Lower leg skin (tissue), 4 donors: Measurements from ENCODE around the gene ZNF316. TPM values are rescaled to one million over a fixed set of nuclear protein-coding genes. Genes with fewer than 3 reads are reported as not detected.

Source experiments
- DNase-seq, 2 donors: peaks; one replicate each; pipeline ENCODE4 v3.0.0-alpha.2; 2019; ENCODE audit warnings: low spot score in 2 of 2
- H3K4me3 ChIP-seq: fragments of 200-600 bp; sonication (generic); 2 replicates; pipeline ENCODE4 v1.5.1; 2017; ENCODE audit warnings: mild to moderate bottlenecking, low read depth; ENCODE audit not compliant: poor library complexity, severe bottlenecking
- CTCF ChIP-seq, 3 donors: fragments of 450-650 bp; IDR thresholded peaks; one replicate each; pipeline ENCODE4 v1.5.1; 2016; ENCODE audit warnings: antibody characterized with exemption in 3 of 3, mild to moderate bottlenecking in 3 of 3, moderate library complexity in 2 of 3
- POLR2A ChIP-seq, 2 donors: fragments of 450-650 bp; IDR thresholded peaks; one replicate each; pipeline ENCODE4 v1.6.1; 2016 to 2017; ENCODE audit warnings: antibody characterized with exemption in 2 of 2, mild to moderate bottlenecking in 1 of 2, moderate library complexity in 1 of 2
- WGBS, 2 donors: methylation state at CpG; one replicate each; pipeline ENCODE4 v1.1.5; 2018; 5-methylcytosine and 5-hydroxymethylcytosine counted together
- intact Hi-C: fragments of 100-400 bp; cut with DNase I; formaldehyde crosslinking; loops from one replicate; pipeline ENCODE4 v1.15.0; 2023; ENCODE audit warnings: low total_unique reads
- total RNA-seq, 4 donors: library from RNA; depleted of rRNA; stranded (reverse); fragments of >200 nt; gene quantifications; one replicate each; pipeline ENCODE4 v1.1.0, GENCODE V29; 2016

The ZNF316 gene
- total RNA-seq, 4 donors from 2014 or later = 30.6 to 63.6 (median 35.6) TPM

GRCh38 chr7:6675807-6676405 lies 38.8 kb downstream of the ZNF316 start:
- 87 to 100% methylated on average over 1 of the region's 1 CpG for WGBS, 2 donors
- no peak for DNase-seq
- intact Hi-C loops = no loop called here
- no peak overlapping the region for H3K4me3 ChIP-seq
- TF ChIP-seq POLR2A (IDR thresholded peaks at IDR 0.05) (no peak), CTCF (IDR thresholded peaks at IDR 0.05) (no peak)

GRCh38 chr7:6680146-6680545 lies 43.0 kb downstream of the ZNF316 start:
- TF ChIP-seq CTCF (IDR thresholded peaks at IDR 0.05) = no peak
- WGBS, 2 donors = 96 to 100% methylated on average over 1 of the region's 1 CpG
- no peak overlapping the region for H3K4me3 ChIP-seq
- no peak for DNase-seq
- intact Hi-C loops = no loop called here

GRCh38 chr7:6691103-6691502 lies 54.0 kb downstream of the ZNF316 start:
- intact Hi-C loops = no loop called here
- H3K4me3 ChIP-seq = no peak overlapping the region
- no peak for DNase-seq
- WGBS, 2 donors = 96 to 97% methylated on average over 4 of the region's 4 CpGs
- TF ChIP-seq CTCF (IDR thresholded peaks at IDR 0.05) = no peak
- no peak for TF ChIP-seq POLR2A (IDR thresholded peaks at IDR 0.05)

GRCh38 chr7:6691609-6692106 lies 54.5 kb downstream of the ZNF316 start:
- 95 to 97% methylated on average over 5 of the region's 5 CpGs for WGBS, 2 donors
- no peak for TF ChIP-seq CTCF (IDR thresholded peaks at IDR 0.05)
- no peak for TF ChIP-seq POLR2A (IDR thresholded peaks at IDR 0.05)
- intact Hi-C loops = no loop called here
- H3K4me3 ChIP-seq = no peak overlapping the region
- no peak for DNase-seq

GRCh38 chr7:6700793-6701192 lies 63.7 kb downstream of the ZNF316 start:
- intact Hi-C loops = no loop called here
- DNase-seq = no peak
- H3K4me3 ChIP-seq = no peak overlapping the region
- TF ChIP-seq POLR2A (IDR thresholded peaks at IDR 0.05) (no peak), CTCF (IDR thresholded peaks at IDR 0.05) (no peak)
- 97% methylated on average over 5 of the region's 5 CpGs for WGBS, 2 donors

GRCh38 chr7:6701860-6702259 lies 64.7 kb downstream of the ZNF316 start:
- intact Hi-C loops = no loop called here
- TF ChIP-seq POLR2A (IDR thresholded peaks at IDR 0.05) = no peak
- no peak for TF ChIP-seq CTCF (IDR thresholded peaks at IDR 0.05)
- WGBS, 2 donors = 95 to 97% methylated on average over 1 of the region's 1 CpG
- DNase-seq = no peak
- H3K4me3 ChIP-seq = no peak overlapping the region
